ENCODE data around the gene RPAIN.

RPAIN gene, protein sequence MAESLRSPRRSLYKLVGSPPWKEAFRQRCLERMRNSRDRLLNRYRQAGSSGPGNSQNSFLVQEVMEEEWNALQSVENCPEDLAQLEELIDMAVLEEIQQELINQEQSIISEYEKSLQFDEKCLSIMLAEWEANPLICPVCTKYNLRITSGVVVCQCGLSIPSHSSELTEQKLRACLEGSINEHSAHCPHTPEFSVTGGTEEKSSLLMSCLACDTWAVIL

GRCh38 chr17:5419959-5420653, at the start of gene RPAIN:
TSS of gene RPAIN (plus strand) at chr17:5420182. CDS start at chr17:5420211, 29 bp downstream.
- DNase-seq (ENCODE audit: low spot score) = peak; percentile 89

DNA sequence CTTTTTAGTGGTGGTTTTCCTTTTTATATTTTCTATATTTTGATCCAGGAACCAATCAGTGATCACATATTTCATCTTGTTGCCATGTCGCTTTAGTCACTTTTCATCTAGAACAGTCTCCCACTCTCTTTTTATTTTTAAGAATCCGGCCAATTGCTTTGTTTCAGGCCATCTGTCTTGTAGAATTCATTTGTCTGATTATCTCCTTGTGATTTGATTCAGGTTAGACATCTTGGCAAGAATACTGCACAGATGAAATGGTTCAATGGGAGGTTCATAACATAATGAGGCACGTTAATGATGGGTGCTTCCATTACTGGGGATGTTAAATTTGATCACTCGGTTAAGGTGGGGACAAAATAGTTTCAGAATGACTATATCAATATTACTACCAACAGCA, 49.6 kb upstream of the RPAIN start:
- no peak for DNase-seq (ENCODE audit: low spot score)

DNA sequence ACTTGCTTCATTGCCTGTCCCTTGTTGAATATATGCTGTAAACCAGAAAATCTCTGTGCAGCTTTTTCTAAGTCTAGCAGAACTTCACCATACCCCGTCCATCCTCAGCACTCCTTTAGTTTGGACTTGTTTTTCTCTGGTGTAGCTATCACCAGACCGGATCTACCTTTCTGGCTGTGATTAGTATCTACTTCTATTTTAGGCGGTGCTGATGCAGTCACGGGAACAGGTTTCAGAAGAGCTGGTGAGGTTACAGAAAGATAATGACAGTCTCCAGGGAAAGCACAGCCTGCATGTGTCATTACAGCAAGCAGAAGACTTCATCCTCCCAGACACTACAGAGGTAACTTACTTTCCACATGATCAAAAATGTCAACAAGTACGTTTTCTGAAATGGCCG, 46.9 kb upstream of the RPAIN start:
- DNase-seq (ENCODE audit: low spot score) = no peak

GRCh38 chr17:5378566-5379207, 41.3 kb upstream of the RPAIN start:
- no peak for DNase-seq (ENCODE audit: low spot score)

- DNase-seq (ENCODE audit: low spot score) = no peak
Measured at GRCh38 chr17:5379351-5380107, 40.5 kb upstream of the RPAIN start.

DNA sequence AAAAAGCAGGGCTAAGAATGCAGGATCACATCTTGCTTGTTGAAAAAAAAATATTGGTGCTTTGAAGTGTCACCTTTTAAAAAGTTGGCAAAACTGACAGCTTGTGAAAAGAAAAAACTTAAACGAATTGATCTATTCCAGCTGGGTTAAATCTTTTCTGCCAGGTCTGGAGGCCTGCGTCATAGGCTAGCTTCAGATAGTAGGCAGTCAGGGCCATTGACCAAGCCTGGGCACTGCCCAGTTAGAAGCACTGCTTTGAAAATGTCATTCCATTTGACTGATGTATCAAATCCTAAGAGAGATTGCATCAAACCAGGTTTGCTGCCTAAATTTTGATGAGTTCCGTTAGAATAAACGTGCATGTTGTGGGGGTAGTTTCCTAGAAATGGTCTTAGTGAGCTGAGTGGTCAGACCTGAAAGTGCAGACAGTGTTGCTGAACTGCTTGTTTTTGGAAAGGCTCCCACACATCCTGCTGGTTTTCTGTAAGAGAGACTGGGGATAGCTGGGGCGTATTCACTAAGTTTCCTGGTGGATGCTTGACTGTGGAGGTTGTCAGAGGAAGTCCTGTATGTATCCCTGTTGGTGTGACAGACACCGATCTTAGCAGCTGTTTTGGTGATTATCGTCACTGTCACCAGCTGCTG, 39.4 kb upstream of the RPAIN start:
- no peak for DNase-seq (ENCODE audit: low spot score)

- DNase-seq (ENCODE audit: low spot score) = no peak
Measured at GRCh38 chr17:5381542-5381941, 38.4 kb upstream of the RPAIN start.

DNA sequence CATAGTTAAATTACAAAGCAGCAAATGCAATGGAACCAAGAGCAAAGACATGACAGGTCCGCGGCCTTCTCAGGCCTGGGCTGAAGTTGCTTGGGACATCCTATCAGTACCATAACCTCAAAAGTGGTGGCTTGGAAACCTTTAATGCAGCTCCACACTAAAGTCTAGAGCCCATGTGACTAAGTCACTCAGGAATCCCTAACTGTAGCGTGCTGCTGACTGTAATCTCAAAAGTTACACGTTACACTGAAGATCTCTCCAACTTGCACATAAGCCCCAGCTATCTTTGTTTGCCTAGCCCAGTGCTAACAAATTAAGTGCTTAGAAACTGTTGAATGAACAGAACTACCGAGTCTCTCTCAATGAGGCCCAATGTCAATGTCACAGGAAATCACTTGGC, 28.3 kb upstream of the RPAIN start:
- DNase-seq (ENCODE audit: low spot score) = no peak

GRCh38 chr17:5396612-5397011, 23.4 kb upstream of the RPAIN start:
- no peak for DNase-seq (ENCODE audit: low spot score)

GRCh38 chr17:5399767-5400166, 20.2 kb upstream of the RPAIN start:
- no peak for DNase-seq (ENCODE audit: low spot score)

- DNase-seq (ENCODE audit: low spot score) = no peak
Measured at GRCh38 chr17:5405400-5405799, 14.6 kb upstream of the RPAIN start.

- DNase-seq (ENCODE audit: low spot score) = no peak
Measured at GRCh38 chr17:5408186-5408585, 11.8 kb upstream of the RPAIN start.

DNA sequence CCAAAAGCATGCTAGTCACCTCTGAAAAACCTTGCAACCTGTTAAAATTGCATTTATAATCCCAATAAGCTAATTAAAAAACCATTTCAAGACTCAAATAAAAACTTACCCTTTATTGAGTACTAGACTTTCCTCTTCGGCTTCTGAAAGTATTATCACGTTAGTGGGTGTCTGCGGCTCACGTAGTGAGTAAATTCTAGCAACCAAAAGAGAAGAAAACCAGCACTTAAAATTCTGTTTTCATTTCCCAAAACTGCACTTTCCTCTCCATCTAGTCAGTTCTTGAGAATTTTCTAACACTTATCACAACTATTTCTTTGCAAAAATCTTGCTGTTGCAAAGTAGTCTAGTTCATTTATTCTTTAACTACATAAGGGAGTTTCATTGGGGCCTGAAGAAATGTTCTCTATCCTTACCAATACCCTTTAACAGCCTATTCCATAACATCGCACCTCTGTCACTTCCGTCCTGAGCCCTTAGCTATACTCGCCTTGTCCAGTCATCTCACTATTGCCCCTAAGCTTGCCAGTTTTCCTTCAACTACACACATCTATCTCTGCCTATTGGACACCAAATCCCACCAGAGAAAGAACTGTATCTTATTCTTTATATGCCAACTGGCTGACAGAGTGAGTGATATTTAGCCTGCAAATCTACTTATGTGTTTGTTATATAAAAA, 9.2 kb upstream of the RPAIN start:
- peak; percentile 24 for DNase-seq (ENCODE audit: low spot score)

GRCh38 chr17:5413682-5414081, 6.3 kb upstream of the RPAIN start:
- peak; percentile 45 for DNase-seq (ENCODE audit: low spot score)

DNA sequence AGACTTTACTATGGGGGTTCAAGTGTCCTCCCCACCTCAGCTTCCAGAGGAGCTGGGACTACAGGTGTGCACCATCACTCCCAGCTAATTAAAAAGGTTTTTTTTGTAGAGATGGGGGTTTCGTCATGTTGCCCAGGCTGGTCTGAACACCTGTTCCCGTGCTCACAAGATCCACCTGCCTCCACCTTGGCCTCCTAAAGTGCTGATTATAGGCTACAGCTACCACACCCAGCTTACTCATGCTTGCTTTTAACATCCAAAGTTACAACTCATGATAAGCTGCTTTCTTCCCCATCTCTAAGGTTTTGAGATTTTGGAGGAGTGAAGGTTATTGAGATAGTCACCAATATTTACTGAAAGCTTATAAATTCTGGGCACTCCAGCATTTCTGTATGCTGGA, 3.1 kb upstream of the RPAIN start:
- DNase-seq (ENCODE audit: low spot score) = no peak

- DNase-seq (ENCODE audit: low spot score) = peak; percentile 78
Measured at GRCh38 chr17:5418858-5419355, 1.1 kb upstream of the RPAIN start.

- peak; percentile 98 for DNase-seq (ENCODE audit: low spot score)
Measured at GRCh38 chr17:5419356-5419958, 525 bp upstream of the RPAIN start, which contains the start of gene NUP88. TSS of gene NUP88 (minus strand) at chr17:5419662. CDS start at chr17:5419650, 12 bp downstream.

- no peak for DNase-seq (ENCODE audit: low spot score)
Measured at GRCh38 chr17:5422505-5422904, 2.5 kb downstream of the RPAIN start.

GRCh38 chr17:5424909-5425308, 4.9 kb downstream of the RPAIN start:
- no peak for DNase-seq (ENCODE audit: low spot score)

DNA sequence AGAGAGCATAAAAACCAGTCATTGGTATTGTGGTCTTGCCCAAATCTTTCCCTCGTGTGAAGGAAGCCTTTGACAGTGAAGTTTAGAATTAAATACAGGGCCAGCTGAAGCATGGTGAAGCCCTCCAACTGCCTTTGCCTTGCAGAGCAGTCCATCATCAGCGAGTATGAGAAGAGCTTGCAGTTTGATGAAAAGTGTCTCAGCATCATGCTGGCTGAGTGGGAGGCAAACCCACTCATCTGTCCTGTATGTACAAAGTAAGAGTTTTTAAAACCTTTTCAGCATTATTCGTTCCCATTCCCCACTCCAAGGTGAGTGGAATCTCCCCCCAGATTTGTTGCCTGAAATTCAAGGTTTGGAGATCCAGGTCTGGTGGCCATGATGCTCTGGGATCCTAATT, 5.8 kb downstream of the RPAIN start:
- DNase-seq (ENCODE audit: low spot score) = no peak
